K562 (cell line): ENCODE measurements around the gene MED15. TPM values are rescaled to one million over a fixed set of nuclear protein-coding genes. Genes with fewer than 3 reads are reported as not detected.

ENCODE experiments used
- DACH1 ChIP-seq: fragments of 450-650 bp; IDR thresholded peaks from 2 replicates; pipeline ENCODE4 v1.6.1; 2018; ENCODE audit not compliant: partially characterized antibody
- EHMT2 ChIP-seq: fragments of 450-650 bp; IDR thresholded peaks from 2 replicates; pipeline ENCODE4 v1.6.1; 2018; ENCODE audit warnings: antibody characterized with exemption
- HMG20B ChIP-seq: fragments of 250-450 bp; sonication (Bioruptor Pico); IDR thresholded peaks from 2 replicates; pipeline ENCODE4 v1.5.0; 2021; ENCODE audit warnings: mild to moderate bottlenecking
- KDM1A ChIP-seq, 2 experiments: fragments of 450-650 bp; IDR thresholded peaks; 2 replicates each; pipeline ENCODE4 v1.6.1; 2016; ENCODE audit warnings: mild to moderate bottlenecking in 2 of 2
- MAX ChIP-seq: sonication (generic); formaldehyde crosslinking; IDR thresholded peaks from 2 replicates; pipeline ENCODE4 v1.9.0; 2022; ENCODE audit warnings: mild to moderate bottlenecking, missing genetic modification reagents
- NKRF ChIP-seq: fragments of 450-650 bp; IDR thresholded peaks from 2 replicates; pipeline ENCODE4 v1.6.1; 2016; ENCODE audit warnings: borderline replicate concordance
- PRDM10 ChIP-seq: fragments of 450-650 bp; IDR thresholded peaks from 2 replicates; pipeline ENCODE4 v1.6.1; 2018; ENCODE audit not compliant: partially characterized antibody
- WHSC1 ChIP-seq: IDR thresholded peaks from one replicate; pipeline ENCODE4 v1.6.1; 2012; ENCODE audit warnings: low read length, control low read depth, inconsistent platforms
- ZC3H4 ChIP-seq: sonication (generic); formaldehyde crosslinking; IDR thresholded peaks from 2 replicates; pipeline ENCODE4 v1.9.0; 2021; ENCODE audit warnings: missing genetic modification reagents, borderline replicate concordance
- ZFP91 ChIP-seq: sonication (generic); formaldehyde crosslinking; IDR thresholded peaks from 2 replicates; pipeline ENCODE4 v1.8.0; 2022; ENCODE audit warnings: mild to moderate bottlenecking, missing genetic modification reagents
- ZFPM2 ChIP-seq: fragments of 250-450 bp; sonication (Bioruptor Pico); IDR thresholded peaks from 2 replicates; pipeline ENCODE4 v1.5.1; 2022; ENCODE audit warnings: mild to moderate bottlenecking
- ZNF318 ChIP-seq, 2 experiments: fragments of 450-650 bp; IDR thresholded peaks; 2 replicates each; pipeline ENCODE4 v1.6.1; 2016; ENCODE audit warnings: mild to moderate bottlenecking in 2 of 2, borderline replicate concordance in 1 of 2, low read depth in 1 of 2, moderate library complexity in 1 of 2
- polyA plus RNA-seq, 8 experiments: library from polyadenylated mRNA; depleted of rRNA in 4 of 8; stranded (reverse) in 5 of 8; unstranded in 3 of 8; fragments of >200 nt; fragmentation: Nextera tagmentation in 2 of 8; fragmentation: Illumina TruSeq in 1 of 8; extraction: Ambion mirVana in 2 of 8; extraction: Trizol in 1 of 8; gene quantifications; 2 replicates each; pipeline versions ENCODE4 v1.2.1 to v1.2.3, GENCODE V29; 2011 to 2014; ENCODE audit warnings: inconsistent platforms in 1 of 8, missing spikeins in 1 of 8
- total RNA-seq, 7 experiments: library from RNA; depleted of rRNA in 6 of 7; stranded (reverse); fragments of >200 nt in 6 of 7; fragmentation: Illumina TruSeq in 2 of 7; extraction: Trizol in 2 of 7; gene quantifications; 2 replicates each; pipeline versions ENCODE4 v1.2.1 to v1.2.3, GENCODE V29; 2011 to 2021; ENCODE audit warnings: low replicate concordance in 1 of 7

Gene MED15
- total and polyA plus RNA-seq, 9 of the 15 experiments (the other 6 are each of a cell fraction or from before 2014, with no cell fraction given), result 4.0 to 271 (median 60.1) TPM

- no peak for TF ChIP-seq ZNF318 (IDR thresholded peaks at IDR 0.05; ENCODE audit: borderline replicate concordance in 1 of 2, low read depth in 1 of 2)
- peak; percentile 92; the same call in 1 of the 2 replicates for TF ChIP-seq ZC3H4 (CRISPR knock-in tag)
- TF ChIP-seq NKRF, result no peak
- peak; percentile 97 for TF ChIP-seq WHSC1
- TF ChIP-seq PRDM10, result no peak
- no peak for TF ChIP-seq ZFPM2 (CRISPR knock-in tag)
- TF ChIP-seq ZFP91 (CRISPR knock-in tag), result no peak
- no peak for TF ChIP-seq HMG20B (CRISPR knock-in tag)
- TF ChIP-seq MAX, result peak; percentile 44; the same call in 1 of the 2 replicates
- TF ChIP-seq KDM1A (IDR thresholded peaks at IDR 0.05), result no peak
- TF ChIP-seq DACH1, result no peak
- TF ChIP-seq EHMT2, result no peak
Measured at GRCh38 chr22:20571078-20571503, 63.7 kb downstream of the MED15 start (continued).
